C4-2B (cell line): Measurements from ENCODE around the gene TMEM125.

Experiments
- CTCF ChIP-seq: fragments of 450-650 bp; conservative IDR thresholded peaks from 2 replicates; pipeline ENCODE4 v1.5.1; 2017; ENCODE audit warnings: mild to moderate bottlenecking
- ZFX ChIP-seq: fragments of 450-650 bp; IDR thresholded peaks from 2 replicates; pipeline ENCODE4 v1.6.1; 2017

DNA sequence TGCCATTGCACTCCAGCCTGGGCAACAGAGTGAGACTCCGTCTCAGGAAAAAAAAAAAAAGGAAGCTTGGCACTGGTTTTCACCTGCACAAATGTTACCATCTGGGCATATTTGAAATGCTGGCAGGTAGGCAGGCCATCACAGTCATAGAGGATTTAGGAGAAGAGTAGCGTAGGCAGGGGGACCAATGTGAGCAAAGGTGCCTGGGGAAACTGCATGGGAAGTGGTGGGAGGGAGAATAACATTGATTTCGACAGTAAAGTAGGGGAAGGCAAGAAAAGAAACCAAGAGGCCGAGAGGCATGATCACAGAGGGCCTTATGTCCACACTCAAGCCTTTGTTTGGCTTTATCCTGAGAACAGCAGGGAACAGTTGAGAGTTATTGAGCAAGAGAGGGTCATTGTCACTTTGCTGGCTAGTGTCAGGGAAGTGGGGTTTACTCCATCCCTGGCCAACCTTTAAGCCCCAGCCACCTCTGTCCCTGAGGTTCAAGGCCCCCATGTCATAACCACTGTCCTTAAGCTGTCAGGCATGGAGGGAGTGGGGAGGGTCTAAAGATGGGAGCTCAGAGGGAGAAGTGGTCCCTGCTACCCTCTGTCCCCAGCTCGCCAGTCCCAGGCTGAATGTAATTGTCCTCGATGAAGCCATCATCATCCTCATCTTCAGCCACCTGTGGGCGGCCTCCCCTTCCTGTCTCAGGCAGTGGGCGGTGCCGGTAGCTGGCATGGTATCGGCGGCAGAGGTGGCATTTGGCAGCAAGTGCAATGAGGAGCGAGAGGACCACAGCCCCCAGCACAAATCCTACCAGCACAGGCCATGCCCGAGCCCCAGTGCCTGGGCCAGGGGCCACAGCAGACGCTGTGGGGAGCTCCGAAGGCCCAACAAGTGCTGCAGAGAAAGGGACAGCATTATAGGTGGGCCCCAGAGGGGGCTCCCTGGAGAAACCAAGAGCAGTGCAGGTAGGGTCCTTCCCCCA, 12.7 kb downstream of the TMEM125 start:
- no peak for TF ChIP-seq CTCF
- TF ChIP-seq ZFX, result no peak
